GM12878 (cell line): ENCODE data around the gene SLC44A4. TPM values are rescaled to one million over a fixed set of nuclear protein-coding genes. Genes with fewer than 3 reads are reported as not detected.

Experiments
- CBX3 ChIP-seq: fragments of 200-600 bp; sonication (generic); IDR thresholded peaks from 2 replicates; pipeline ENCODE4 v1.6.1; 2016; ENCODE audit warnings: low read depth, borderline replicate concordance
- CREB1 ChIP-seq: IDR thresholded peaks from 2 replicates; pipeline ENCODE4 v1.6.1; 2012; ENCODE audit warnings: low read depth, mild to moderate bottlenecking, inconsistent platforms
- ESRRA ChIP-seq: IDR thresholded peaks from 2 replicates; pipeline ENCODE4 v1.6.1; 2012; ENCODE audit warnings: mild to moderate bottlenecking, low read length, improper control_type of control experiment
- FOXM1 ChIP-seq: IDR thresholded peaks from 2 replicates; pipeline ENCODE4 v1.6.1; 2012; ENCODE audit warnings: low read depth, mild to moderate bottlenecking, inconsistent platforms, low read length, moderate library complexity
- IRF4 ChIP-seq: IDR thresholded peaks from 2 replicates; pipeline ENCODE4 v1.6.1; 2011; ENCODE audit warnings: low read depth, low read length
- JUND ChIP-seq: IDR thresholded peaks from 2 replicates; pipeline ENCODE4 v1.6.1; 2012; ENCODE audit warnings: low read depth, mild to moderate bottlenecking, low read length, improper control_type of control experiment, moderate library complexity
- MEF2A ChIP-seq: IDR thresholded peaks from 2 replicates; pipeline ENCODE4 v1.6.1; 2011; ENCODE audit warnings: low read depth, mild to moderate bottlenecking, low read length, moderate library complexity; ENCODE audit not compliant: insufficient read depth
- MTA3 ChIP-seq: IDR thresholded peaks from 2 replicates; pipeline ENCODE4 v1.6.1; 2012; ENCODE audit warnings: low read length, inconsistent platforms, borderline replicate concordance
- MXI1 ChIP-seq: fragments of 150-350 bp; IDR thresholded peaks from 2 replicates; pipeline ENCODE4 v1.6.1; 2011; ENCODE audit warnings: low read depth, mild to moderate bottlenecking, inconsistent platforms, low read length, improper control_type of control experiment
- MYC ChIP-seq: IDR thresholded peaks from 2 replicates; pipeline ENCODE4 v1.6.1; 2011; ENCODE audit warnings: mild to moderate bottlenecking, low read length, moderate library complexity, inconsistent platforms; ENCODE audit not compliant: insufficient read depth, insufficient replicate concordance, insufficient read length, severe bottlenecking
- NFXL1 ChIP-seq: fragments of 450-650 bp; IDR thresholded peaks from 2 replicates; pipeline ENCODE4 v1.6.1; 2017; ENCODE audit warnings: antibody characterized with exemption, mild to moderate bottlenecking, borderline replicate concordance
- RB1 ChIP-seq: fragments of 450-650 bp; formaldehyde crosslinking; IDR thresholded peaks from 2 replicates; pipeline ENCODE4 v1.6.1; 2017; ENCODE audit warnings: mild to moderate bottlenecking, borderline replicate concordance
- SIN3A ChIP-seq: IDR thresholded peaks from 2 replicates; pipeline ENCODE4 v1.6.1; 2012; ENCODE audit warnings: low read depth, low read length, improper control_type of control experiment
- SMC3 ChIP-seq: IDR thresholded peaks from 2 replicates; pipeline ENCODE4 v1.6.1; 2011; ENCODE audit warnings: low read length, improper control_type of control experiment, borderline replicate concordance
- STAT3 ChIP-seq: IDR thresholded peaks from 2 replicates; pipeline ENCODE4 v1.6.1; 2011; ENCODE audit warnings: low read depth, low read length, improper control_type of control experiment
- YY1 ChIP-seq: IDR thresholded peaks from 2 replicates; pipeline ENCODE4 v1.6.1; 2011; ENCODE audit warnings: low read depth, mild to moderate bottlenecking, low read length
- ZNF217 ChIP-seq: fragments of 450-650 bp; IDR thresholded peaks from 2 replicates; pipeline ENCODE4 v1.6.1; 2017; ENCODE audit warnings: antibody characterized with exemption, mild to moderate bottlenecking
- polyA plus RNA-seq, 11 experiments: library from polyadenylated mRNA; depleted of rRNA in 4 of 11; unstranded in 6 of 11; stranded (reverse) in 5 of 11; fragments of >200 nt; fragmentation: Nextera tagmentation in 4 of 11; fragmentation: Illumina TruSeq in 1 of 11; extraction: Ambion mirVana in 4 of 11; extraction: Trizol in 1 of 11; gene quantifications; 1 replicate in 1 of 11; 2 replicates in 10 of 11; pipeline versions ENCODE4 v1.2.1 to v1.2.3, GENCODE V29; 2011 to 2016; ENCODE audit warnings: inconsistent platforms in 2 of 11, missing spikeins in 2 of 11, low read depth in 1 of 11
- total RNA-seq, 4 experiments: library from RNA; depleted of rRNA in 3 of 4; stranded (reverse); fragments of >200 nt in 3 of 4; fragmentation: Illumina TruSeq in 1 of 4; extraction: Trizol in 1 of 4; gene quantifications; 2 replicates each; pipeline versions ENCODE4 v1.2.1 to v1.2.3, GENCODE V29; 2013 to 2021
- TF ChIP-seq, protein P1 (sequence below): fragments of 450-650 bp; IDR thresholded peaks from 2 replicates; pipeline ENCODE4 v1.6.1; 2017; ENCODE audit warnings: mild to moderate bottlenecking, moderate library complexity
- TF ChIP-seq, protein P2 (sequence below): fragments of 450-650 bp; formaldehyde crosslinking; IDR thresholded peaks from 2 replicates; pipeline ENCODE4 v1.5.0; 2022; ENCODE audit warnings: mild to moderate bottlenecking, missing genetic modification characterization
- TF ChIP-seq, protein P3 (sequence below): IDR thresholded peaks from 2 replicates; pipeline ENCODE4 v1.6.1; 2012; ENCODE audit warnings: low read depth, low read length, improper control_type of control experiment
- TF ChIP-seq, protein P4 (sequence below): IDR thresholded peaks from 2 replicates; pipeline ENCODE4 v1.6.1; 2012; ENCODE audit warnings: low read depth, low read length, improper control_type of control experiment
- TF ChIP-seq, protein P5 (sequence below): IDR thresholded peaks from 2 replicates; pipeline ENCODE4 v1.6.1; 2011; ENCODE audit warnings: low read depth, low read length, improper control_type of control experiment, borderline replicate concordance

The SLC44A4 gene
- total and polyA plus RNA-seq, 10 of the 15 experiments (the other 5 are each of a cell fraction or from before 2014, with no cell fraction given): 0.04 to 0.24 (median 0.15) TPM; not detected in 3

DNA sequence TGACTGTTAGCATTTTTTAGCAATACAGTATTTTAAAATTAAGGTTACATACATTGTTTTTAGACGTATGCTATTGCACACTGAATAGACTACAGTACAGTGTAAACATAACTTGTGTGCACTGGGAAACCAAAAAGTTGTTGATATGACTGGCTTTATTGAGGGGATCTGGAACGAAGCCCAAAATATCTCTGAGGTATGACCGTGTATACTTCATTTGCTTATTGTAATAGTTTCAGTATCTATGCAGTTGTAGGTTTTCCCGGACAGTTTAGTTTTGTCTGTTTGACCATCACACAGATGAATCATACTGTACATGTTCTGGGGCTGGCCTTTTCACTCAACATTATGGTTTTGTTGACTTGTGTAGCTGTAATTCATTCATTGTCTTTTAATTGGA lies 30.0 kb upstream of the SLC44A4 start (continued):
- TF ChIP-seq, protein P1, sequence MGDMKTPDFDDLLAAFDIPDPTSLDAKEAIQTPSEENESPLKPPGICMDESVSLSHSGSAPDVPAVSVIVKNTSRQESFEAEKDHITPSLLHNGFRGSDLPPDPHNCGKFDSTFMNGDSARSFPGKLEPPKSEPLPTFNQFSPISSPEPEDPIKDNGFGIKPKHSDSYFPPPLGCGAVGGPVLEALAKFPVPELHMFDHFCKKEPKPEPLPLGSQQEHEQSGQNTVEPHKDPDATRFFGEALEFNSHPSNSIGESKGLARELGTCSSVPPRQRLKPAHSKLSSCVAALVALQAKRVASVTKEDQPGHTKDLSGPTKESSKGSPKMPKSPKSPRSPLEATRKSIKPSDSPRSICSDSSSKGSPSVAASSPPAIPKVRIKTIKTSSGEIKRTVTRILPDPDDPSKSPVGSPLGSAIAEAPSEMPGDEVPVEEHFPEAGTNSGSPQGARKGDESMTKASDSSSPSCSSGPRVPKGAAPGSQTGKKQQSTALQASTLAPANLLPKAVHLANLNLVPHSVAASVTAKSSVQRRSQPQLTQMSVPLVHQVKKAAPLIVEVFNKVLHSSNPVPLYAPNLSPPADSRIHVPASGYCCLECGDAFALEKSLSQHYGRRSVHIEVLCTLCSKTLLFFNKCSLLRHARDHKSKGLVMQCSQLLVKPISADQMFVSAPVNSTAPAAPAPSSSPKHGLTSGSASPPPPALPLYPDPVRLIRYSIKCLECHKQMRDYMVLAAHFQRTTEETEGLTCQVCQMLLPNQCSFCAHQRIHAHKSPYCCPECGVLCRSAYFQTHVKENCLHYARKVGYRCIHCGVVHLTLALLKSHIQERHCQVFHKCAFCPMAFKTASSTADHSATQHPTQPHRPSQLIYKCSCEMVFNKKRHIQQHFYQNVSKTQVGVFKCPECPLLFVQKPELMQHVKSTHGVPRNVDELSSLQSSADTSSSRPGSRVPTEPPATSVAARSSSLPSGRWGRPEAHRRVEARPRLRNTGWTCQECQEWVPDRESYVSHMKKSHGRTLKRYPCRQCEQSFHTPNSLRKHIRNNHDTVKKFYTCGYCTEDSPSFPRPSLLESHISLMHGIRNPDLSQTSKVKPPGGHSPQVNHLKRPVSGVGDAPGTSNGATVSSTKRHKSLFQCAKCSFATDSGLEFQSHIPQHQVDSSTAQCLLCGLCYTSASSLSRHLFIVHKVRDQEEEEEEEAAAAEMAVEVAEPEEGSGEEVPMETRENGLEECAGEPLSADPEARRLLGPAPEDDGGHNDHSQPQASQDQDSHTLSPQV: no peak
- TF ChIP-seq, protein P2, sequence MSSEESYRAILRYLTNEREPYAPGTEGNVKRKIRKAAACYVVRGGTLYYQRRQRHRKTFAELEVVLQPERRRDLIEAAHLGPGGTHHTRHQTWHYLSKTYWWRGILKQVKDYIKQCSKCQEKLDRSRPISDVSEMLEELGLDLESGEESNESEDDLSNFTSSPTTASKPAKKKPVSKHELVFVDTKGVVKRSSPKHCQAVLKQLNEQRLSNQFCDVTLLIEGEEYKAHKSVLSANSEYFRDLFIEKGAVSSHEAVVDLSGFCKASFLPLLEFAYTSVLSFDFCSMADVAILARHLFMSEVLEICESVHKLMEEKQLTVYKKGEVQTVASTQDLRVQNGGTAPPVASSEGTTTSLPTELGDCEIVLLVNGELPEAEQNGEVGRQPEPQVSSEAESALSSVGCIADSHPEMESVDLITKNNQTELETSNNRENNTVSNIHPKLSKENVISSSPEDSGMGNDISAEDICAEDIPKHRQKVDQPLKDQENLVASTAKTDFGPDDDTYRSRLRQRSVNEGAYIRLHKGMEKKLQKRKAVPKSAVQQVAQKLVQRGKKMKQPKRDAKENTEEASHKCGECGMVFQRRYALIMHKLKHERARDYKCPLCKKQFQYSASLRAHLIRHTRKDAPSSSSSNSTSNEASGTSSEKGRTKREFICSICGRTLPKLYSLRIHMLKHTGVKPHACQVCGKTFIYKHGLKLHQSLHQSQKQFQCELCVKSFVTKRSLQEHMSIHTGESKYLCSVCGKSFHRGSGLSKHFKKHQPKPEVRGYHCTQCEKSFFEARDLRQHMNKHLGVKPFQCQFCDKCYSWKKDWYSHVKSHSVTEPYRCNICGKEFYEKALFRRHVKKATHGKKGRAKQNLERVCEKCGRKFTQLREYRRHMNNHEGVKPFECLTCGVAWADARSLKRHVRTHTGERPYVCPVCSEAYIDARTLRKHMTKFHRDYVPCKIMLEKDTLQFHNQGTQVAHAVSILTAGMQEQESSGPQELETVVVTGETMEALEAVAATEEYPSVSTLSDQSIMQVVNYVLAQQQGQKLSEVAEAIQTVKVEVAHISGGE (CRISPR knock-in tag): no peak
- no peak for TF ChIP-seq CREB1
- TF ChIP-seq, protein P3, sequence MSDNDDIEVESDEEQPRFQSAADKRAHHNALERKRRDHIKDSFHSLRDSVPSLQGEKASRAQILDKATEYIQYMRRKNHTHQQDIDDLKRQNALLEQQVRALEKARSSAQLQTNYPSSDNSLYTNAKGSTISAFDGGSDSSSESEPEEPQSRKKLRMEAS: no peak
- TF ChIP-seq IRF4: peak; percentile 91
- no peak for TF ChIP-seq ESRRA
- TF ChIP-seq, protein P4, sequence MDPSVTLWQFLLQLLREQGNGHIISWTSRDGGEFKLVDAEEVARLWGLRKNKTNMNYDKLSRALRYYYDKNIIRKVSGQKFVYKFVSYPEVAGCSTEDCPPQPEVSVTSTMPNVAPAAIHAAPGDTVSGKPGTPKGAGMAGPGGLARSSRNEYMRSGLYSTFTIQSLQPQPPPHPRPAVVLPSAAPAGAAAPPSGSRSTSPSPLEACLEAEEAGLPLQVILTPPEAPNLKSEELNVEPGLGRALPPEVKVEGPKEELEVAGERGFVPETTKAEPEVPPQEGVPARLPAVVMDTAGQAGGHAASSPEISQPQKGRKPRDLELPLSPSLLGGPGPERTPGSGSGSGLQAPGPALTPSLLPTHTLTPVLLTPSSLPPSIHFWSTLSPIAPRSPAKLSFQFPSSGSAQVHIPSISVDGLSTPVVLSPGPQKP: no peak
- TF ChIP-seq SIN3A: no peak
- TF ChIP-seq JUND: no peak
- TF ChIP-seq NFXL1: no peak
- no peak for TF ChIP-seq MXI1
- no peak for TF ChIP-seq RB1
- no peak for TF ChIP-seq YY1
- no peak for TF ChIP-seq ZNF217
- TF ChIP-seq STAT3: no peak
- no peak for TF ChIP-seq CBX3
- no peak for TF ChIP-seq MYC
- TF ChIP-seq, protein P5, sequence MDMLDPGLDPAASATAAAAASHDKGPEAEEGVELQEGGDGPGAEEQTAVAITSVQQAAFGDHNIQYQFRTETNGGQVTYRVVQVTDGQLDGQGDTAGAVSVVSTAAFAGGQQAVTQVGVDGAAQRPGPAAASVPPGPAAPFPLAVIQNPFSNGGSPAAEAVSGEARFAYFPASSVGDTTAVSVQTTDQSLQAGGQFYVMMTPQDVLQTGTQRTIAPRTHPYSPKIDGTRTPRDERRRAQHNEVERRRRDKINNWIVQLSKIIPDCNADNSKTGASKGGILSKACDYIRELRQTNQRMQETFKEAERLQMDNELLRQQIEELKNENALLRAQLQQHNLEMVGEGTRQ: no peak
- TF ChIP-seq MTA3: peak; percentile 75; the same call in 1 of the 2 replicates
- TF ChIP-seq FOXM1: no peak
- peak; percentile 88 for TF ChIP-seq MEF2A
- no peak for TF ChIP-seq SMC3
